Measurements from ENCODE around the gene MIER1.
"Not testable (repeated sequence)": the region's sequence is repeated elsewhere in the genome, so short reads cannot be mapped to it uniquely, and the experiment has no call there.

The MIER1 gene

GRCh38 chr1:66945316-66945715, 20.5 kb downstream of the MIER1 start:
- Histone ChIP-seq H3K9me3 (ENCODE audit: low read length) (no peaks in the 10 kb centered on the region), H3K27me3 (ENCODE audit: insufficient read depth, low read length) (no peaks in the 10 kb centered on the region)

GRCh38 chr1:66947267-66947666, 22.5 kb downstream of the MIER1 start:
- no peak overlapping the region for H3K4me3 ChIP-seq (ENCODE audit: low read length)
- no peak overlapping the region for H2AFZ ChIP-seq (ENCODE audit: low read depth, low read length)
- H3K36me3 ChIP-seq (ENCODE audit: insufficient read depth, low read length), result peaks cover 54% of the 10 kb centered on the region
- H3K9me3 ChIP-seq (ENCODE audit: low read length), result no peaks in the 10 kb centered on the region
- H3K4me1 ChIP-seq (ENCODE audit: insufficient read depth, low read length), result no peaks in the 10 kb centered on the region
- no peaks in the 10 kb centered on the region for H3K27me3 ChIP-seq (ENCODE audit: insufficient read depth, low read length)

More at GRCh38 chr1:66945316-66945715, 20.5 kb downstream of the MIER1 start:
- peaks cover 56% of the 10 kb centered on the region for H3K36me3 ChIP-seq (ENCODE audit: insufficient read depth, low read length)
- no peak overlapping the region for H2AFZ ChIP-seq (ENCODE audit: low read depth, low read length)
- no peaks in the 10 kb centered on the region for H3K4me1 ChIP-seq (ENCODE audit: insufficient read depth, low read length)
- no peak overlapping the region for H3K4me3 ChIP-seq (ENCODE audit: low read length)

GRCh38 chr1:66951513-66951912, 26.7 kb downstream of the MIER1 start:
- H3K4me1 ChIP-seq (ENCODE audit: insufficient read depth, low read length), result no peaks in the 10 kb centered on the region
- no peak overlapping the region for H2AFZ ChIP-seq (ENCODE audit: low read depth, low read length)
- no peaks in the 10 kb centered on the region for H3K9me3 ChIP-seq (ENCODE audit: low read length)
- H3K27me3 ChIP-seq (ENCODE audit: insufficient read depth, low read length), result no peaks in the 10 kb centered on the region
- H3K4me3 ChIP-seq (ENCODE audit: low read length), result no peak overlapping the region
- H3K36me3 ChIP-seq (ENCODE audit: insufficient read depth, low read length), result peaks cover 74% of the 10 kb centered on the region

GRCh38 chr1:66954208-66954607, 29.4 kb downstream of the MIER1 start:
- Histone ChIP-seq H2AFZ (ENCODE audit: low read depth, low read length) (no peak overlapping the region), H3K27me3 (ENCODE audit: insufficient read depth, low read length) (no peaks in the 10 kb centered on the region), H3K4me1 (ENCODE audit: insufficient read depth, low read length) (no peaks in the 10 kb centered on the region), H3K9me3 (ENCODE audit: low read length) (no peaks in the 10 kb centered on the region), H3K36me3 (ENCODE audit: insufficient read depth, low read length) (peaks cover 68% of the 10 kb centered on the region), H3K4me3 (ENCODE audit: low read length) (no peak overlapping the region)

- H3K9me3 ChIP-seq (ENCODE audit: low read length), result no peaks in the 10 kb centered on the region
- no peaks in the 10 kb centered on the region for H3K27me3 ChIP-seq (ENCODE audit: insufficient read depth, low read length)
- peaks cover 78% of the 10 kb centered on the region for H3K36me3 ChIP-seq (ENCODE audit: insufficient read depth, low read length)
- no peaks in the 10 kb centered on the region for H3K4me1 ChIP-seq (ENCODE audit: insufficient read depth, low read length)
- no peak overlapping the region for H3K4me3 ChIP-seq (ENCODE audit: low read length)
- no peak overlapping the region for H2AFZ ChIP-seq (ENCODE audit: low read depth, low read length)
These were observed 33.1 kb downstream of the MIER1 start for GRCh38 chr1:66957938-66958337.

GRCh38 chr1:66966188-66966873, 41.5 kb downstream of the MIER1 start:
- H3K27me3 ChIP-seq (ENCODE audit: insufficient read depth, low read length); H2AFZ ChIP-seq (ENCODE audit: low read depth, low read length); H3K4me1 ChIP-seq (ENCODE audit: insufficient read depth, low read length); H3K9me3 ChIP-seq (ENCODE audit: low read length); H3K4me3 ChIP-seq (ENCODE audit: low read length): not testable (repeated sequence)
- peaks cover 57% of the 10 kb centered on the region for H3K36me3 ChIP-seq (ENCODE audit: insufficient read depth, low read length)

GRCh38 chr1:66968574-66968973, 43.8 kb downstream of the MIER1 start:
- Histone ChIP-seq H3K9me3 (ENCODE audit: low read length) (peaks cover 6% of the 10 kb centered on the region), H3K36me3 (ENCODE audit: insufficient read depth, low read length) (peaks cover 53% of the 10 kb centered on the region), H2AFZ (ENCODE audit: low read depth, low read length) (no peak overlapping the region), H3K4me1 (ENCODE audit: insufficient read depth, low read length) (no peaks in the 10 kb centered on the region), H3K27me3 (ENCODE audit: insufficient read depth, low read length) (no peaks in the 10 kb centered on the region), H3K4me3 (ENCODE audit: low read length) (no peak overlapping the region)

- H3K9me3 ChIP-seq (ENCODE audit: low read length), result no peaks in the 10 kb centered on the region
- H3K36me3 ChIP-seq (ENCODE audit: insufficient read depth, low read length), result peaks cover 71% of the 10 kb centered on the region
- no peak overlapping the region for H3K4me3 ChIP-seq (ENCODE audit: low read length)
- H3K27me3 ChIP-seq (ENCODE audit: insufficient read depth, low read length), result no peaks in the 10 kb centered on the region
- H3K4me1 ChIP-seq (ENCODE audit: insufficient read depth, low read length), result no peaks in the 10 kb centered on the region
- H2AFZ ChIP-seq (ENCODE audit: low read depth, low read length), result no peak overlapping the region
These were observed 53.4 kb downstream of the MIER1 start for GRCh38 chr1:66978201-66978600.

- H3K36me3 ChIP-seq (ENCODE audit: insufficient read depth, low read length), result peaks cover 74% of the 10 kb centered on the region
- not testable (repeated sequence) for H3K4me1 ChIP-seq (ENCODE audit: insufficient read depth, low read length); H3K4me3 ChIP-seq (ENCODE audit: low read length); H3K9me3 ChIP-seq (ENCODE audit: low read length); H3K27me3 ChIP-seq (ENCODE audit: insufficient read depth, low read length); H2AFZ ChIP-seq (ENCODE audit: low read depth, low read length)
These were observed 54.8 kb downstream of the MIER1 start for GRCh38 chr1:66979621-66980020.

GRCh38 chr1:66980745-66981367, 56.1 kb downstream of the MIER1 start:
- Histone ChIP-seq H3K4me3 (ENCODE audit: low read length) (no peak overlapping the region), H3K36me3 (ENCODE audit: insufficient read depth, low read length) (peaks cover 75% of the 10 kb centered on the region), H3K27me3 (ENCODE audit: insufficient read depth, low read length) (no peaks in the 10 kb centered on the region), H3K4me1 (ENCODE audit: insufficient read depth, low read length) (no peaks in the 10 kb centered on the region), H2AFZ (ENCODE audit: low read depth, low read length) (no peak overlapping the region), H3K9me3 (ENCODE audit: low read length) (no peaks in the 10 kb centered on the region)

- peaks cover 76% of the 10 kb centered on the region for H3K36me3 ChIP-seq (ENCODE audit: insufficient read depth, low read length)
- no peak overlapping the region for H2AFZ ChIP-seq (ENCODE audit: low read depth, low read length)
- no peak overlapping the region for H3K4me3 ChIP-seq (ENCODE audit: low read length)
- no peaks in the 10 kb centered on the region for H3K9me3 ChIP-seq (ENCODE audit: low read length)
- H3K27me3 ChIP-seq (ENCODE audit: insufficient read depth, low read length), result no peaks in the 10 kb centered on the region
- H3K4me1 ChIP-seq (ENCODE audit: insufficient read depth, low read length), result no peaks in the 10 kb centered on the region
These were observed 56.9 kb downstream of the MIER1 start for GRCh38 chr1:66981679-66982078.

GRCh38 chr1:66982561-66983260, 57.9 kb downstream of the MIER1 start:
- Histone ChIP-seq H3K9me3 (ENCODE audit: low read length) (no peaks in the 10 kb centered on the region), H3K27me3 (ENCODE audit: insufficient read depth, low read length) (no peaks in the 10 kb centered on the region), H3K4me1 (ENCODE audit: insufficient read depth, low read length) (no peaks in the 10 kb centered on the region), H3K36me3 (ENCODE audit: insufficient read depth, low read length) (peaks cover 72% of the 10 kb centered on the region), H2AFZ (ENCODE audit: low read depth, low read length) (no peak overlapping the region), H3K4me3 (ENCODE audit: low read length) (no peak overlapping the region)

GRCh38 chr1:66984491-66984890, 59.7 kb downstream of the MIER1 start:
- Histone ChIP-seq H3K4me3 (ENCODE audit: low read length) (no peak overlapping the region), H3K27me3 (ENCODE audit: insufficient read depth, low read length) (no peaks in the 10 kb centered on the region), H3K4me1 (ENCODE audit: insufficient read depth, low read length) (no peaks in the 10 kb centered on the region), H2AFZ (ENCODE audit: low read depth, low read length) (no peak overlapping the region), H3K36me3 (ENCODE audit: insufficient read depth, low read length) (peaks cover 69% of the 10 kb centered on the region), H3K9me3 (ENCODE audit: low read length) (no peaks in the 10 kb centered on the region)
